Measurements from ENCODE around the gene TXNDC5.

Gene TXNDC5

DNA sequence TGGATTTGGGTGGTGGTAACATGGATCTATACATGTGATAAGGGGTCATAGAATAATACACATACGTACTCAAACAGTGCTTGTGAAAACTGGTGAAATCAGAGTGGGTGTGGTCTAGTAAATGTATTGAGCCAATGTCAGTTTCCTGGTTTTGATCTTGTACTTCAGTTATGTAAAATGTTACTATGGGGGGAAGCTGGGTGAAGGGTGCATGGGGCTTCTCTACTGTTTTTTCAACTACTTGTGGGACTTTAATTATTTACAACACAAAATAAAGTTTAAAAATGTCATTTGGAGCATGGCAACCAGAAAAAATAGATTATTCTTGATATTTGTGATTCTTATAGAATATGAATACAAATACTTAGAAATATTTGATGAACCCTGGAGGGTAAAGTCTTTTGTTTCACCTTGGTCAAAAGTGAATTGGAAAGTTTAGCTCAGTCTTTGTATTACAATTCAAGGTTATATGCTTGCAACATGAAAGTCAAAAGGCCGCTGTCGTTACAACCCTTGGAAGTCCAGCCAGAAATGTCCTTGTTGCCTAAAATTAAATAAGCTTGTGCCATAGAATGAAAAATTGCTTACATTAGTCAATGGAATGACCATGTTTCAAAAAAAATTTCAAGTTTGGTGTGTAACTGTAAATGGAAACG lies 74.1 kb downstream of the TXNDC5 start:
- ATAC-seq (ENCODE audit: low read depth) (no peak), DNase-seq (ENCODE audit: low spot score in 2 of 2) (no peak)
- H3K27ac Mint-ChIP-seq = no peak overlapping the region
- peaks cover 15% of the 10 kb centered on the region for H3K27me3 Mint-ChIP-seq
- no peaks in the 10 kb centered on the region for H3K9me3 Mint-ChIP-seq
- no peaks in the 10 kb centered on the region for H3K4me1 Mint-ChIP-seq
- H3K36me3 Mint-ChIP-seq = no peaks in the 10 kb centered on the region
- H3K4me3 Mint-ChIP-seq = no peak overlapping the region

DNA sequence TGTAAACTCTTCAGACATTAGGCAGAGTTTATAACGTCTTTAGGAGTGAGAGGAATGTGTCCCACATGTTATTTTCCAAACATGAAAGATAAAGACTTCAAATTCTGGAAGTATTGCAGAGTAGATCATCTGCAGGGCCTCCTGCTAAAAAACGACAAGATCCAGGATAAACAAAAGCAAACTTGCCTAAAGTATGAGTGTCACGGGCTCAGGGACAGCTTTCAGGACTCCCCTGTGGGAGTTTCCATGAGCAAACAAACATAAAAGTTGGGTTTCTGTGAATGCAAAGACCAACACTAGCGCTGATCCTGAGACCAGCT lies 76.9 kb downstream of the TXNDC5 start:
- Mint-ChIP-seq H3K4me1 (no peaks in the 10 kb centered on the region), H3K27ac (no peak overlapping the region), H3K9me3 (peaks cover 11% of the 10 kb centered on the region), H3K27me3 (peaks cover 17% of the 10 kb centered on the region), H3K36me3 (peaks cover 2% of the 10 kb centered on the region), H3K4me3 (no peak overlapping the region)
- DNase-seq (ENCODE audit: low spot score in 2 of 2) = no peak
- no peak for ATAC-seq (ENCODE audit: low read depth)

DNA sequence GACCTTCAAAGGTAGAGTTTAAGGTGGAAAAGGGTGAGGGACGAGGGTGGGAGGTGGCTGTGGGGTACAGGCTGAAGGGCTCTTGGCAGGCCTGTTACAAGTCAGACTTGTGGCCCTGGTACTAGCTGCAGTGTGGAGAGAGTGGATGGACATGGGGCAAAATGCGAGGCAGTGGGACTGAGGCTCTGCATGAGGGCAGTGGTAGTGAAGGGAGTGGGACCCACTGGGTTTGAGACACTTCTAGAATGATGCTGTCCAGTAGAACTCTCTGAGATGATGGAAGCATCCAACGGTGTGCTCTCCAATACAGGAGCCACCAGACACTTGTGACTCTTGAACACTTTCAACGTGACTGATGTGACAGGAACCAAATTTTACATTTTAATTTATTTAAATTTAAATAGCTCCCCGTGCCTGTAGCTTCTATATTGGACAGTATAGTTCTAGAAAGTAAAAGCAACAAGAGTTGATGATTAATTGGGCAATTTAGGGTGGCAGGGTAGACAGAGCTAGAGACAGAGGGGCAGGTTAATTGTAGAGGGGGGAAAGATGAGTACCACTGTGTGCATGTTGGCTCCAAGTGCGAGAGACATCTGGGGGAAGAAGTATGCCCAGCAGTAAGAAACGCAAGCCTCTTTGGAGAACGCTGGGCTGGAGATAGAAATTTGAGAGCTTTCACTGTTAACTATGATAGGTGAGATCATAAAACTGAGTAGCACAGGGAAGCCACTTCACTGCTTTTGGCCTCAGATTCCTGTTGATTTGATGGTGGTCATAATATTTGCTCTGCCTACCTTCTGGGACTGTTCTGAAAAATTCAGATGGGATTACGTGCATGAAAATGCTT lies 77.5 kb downstream of the TXNDC5 start:
- Mint-ChIP-seq H3K36me3 (peaks cover 2% of the 10 kb centered on the region), H3K27me3 (peaks cover 17% of the 10 kb centered on the region), H3K4me1 (no peaks in the 10 kb centered on the region), H3K9me3 (peaks cover 11% of the 10 kb centered on the region), H3K4me3 (no peak overlapping the region), H3K27ac (no peak overlapping the region)
- DNase-seq (ENCODE audit: low spot score in 2 of 2) = no peak
- no peak for ATAC-seq (ENCODE audit: low read depth)

All from memory B cell (primary cell).